Suprapubic skin (tissue), 4 donors: ENCODE measurements around the gene VDAC1. TPM values are rescaled to one million over a fixed set of nuclear protein-coding genes. Genes with fewer than 3 reads are reported as not detected.

Experiments used
- DNase-seq, 2 donors: peaks; one replicate each; pipeline ENCODE4 v3.0.0-alpha.2; 2019; ENCODE audit warnings: low spot score in 2 of 2
- H3K27ac ChIP-seq: fragments of 200-600 bp; sonication (generic); one replicate; pipeline ENCODE4 v1.5.1; 2019
- H3K27me3 ChIP-seq: fragments of 200-600 bp; sonication (generic); one replicate; pipeline ENCODE4 v1.5.1; 2019
- H3K36me3 ChIP-seq: fragments of 200-600 bp; sonication (generic); one replicate; pipeline ENCODE4 v1.5.1; 2019
- H3K4me1 ChIP-seq: fragments of 200-600 bp; sonication (generic); one replicate; pipeline ENCODE4 v1.5.1; 2019
- H3K4me3 ChIP-seq: fragments of 200-600 bp; sonication (generic); one replicate; pipeline ENCODE4 v1.5.1; 2019; ENCODE audit warnings: mild to moderate bottlenecking
- H3K9me3 ChIP-seq: fragments of 200-600 bp; sonication (generic); one replicate; pipeline ENCODE4 v1.5.1; 2019
- EP300 ChIP-seq: sonication (generic); formaldehyde crosslinking; IDR thresholded peaks from one replicate; pipeline ENCODE4 v1.6.1; 2017; ENCODE audit warnings: antibody characterized with exemption
- POLR2A ChIP-seq, 2 donors: fragments of 450-650 bp; IDR thresholded peaks; one replicate each; pipeline ENCODE4 v1.6.1; 2017; ENCODE audit warnings: antibody characterized with exemption in 2 of 2, mild to moderate bottlenecking in 2 of 2, moderate library complexity in 2 of 2
- POLR2AphosphoS5 ChIP-seq, 3 donors: sonication (generic); formaldehyde crosslinking; IDR thresholded peaks; one replicate each; pipeline ENCODE4 v1.6.1; 2017; ENCODE audit warnings: antibody characterized with exemption in 3 of 3
- WGBS: methylation state at CpG from one replicate; pipeline ENCODE4 v1.1.5; 2018; 5-methylcytosine and 5-hydroxymethylcytosine counted together
- total RNA-seq, 4 donors: library from RNA; depleted of rRNA; stranded (reverse); fragments of >200 nt; gene quantifications; one replicate each; pipeline ENCODE4 v1.1.0, GENCODE V29; 2016
- TF ChIP-seq, protein P1 (sequence below), 2 donors: fragments of 200-600 bp in 1 of 2; fragments of 450-650 bp in 1 of 2; sonication (generic) in 1 of 2; IDR thresholded peaks; one replicate each; pipeline ENCODE4 v1.5.1; 2016 to 2019; ENCODE audit warnings: antibody characterized with exemption in 2 of 2, mild to moderate bottlenecking in 1 of 2, moderate library complexity in 1 of 2

The VDAC1 gene
- total RNA-seq, 4 donors from 2014 or later: 106 to 194 (median 162) TPM

DNA sequence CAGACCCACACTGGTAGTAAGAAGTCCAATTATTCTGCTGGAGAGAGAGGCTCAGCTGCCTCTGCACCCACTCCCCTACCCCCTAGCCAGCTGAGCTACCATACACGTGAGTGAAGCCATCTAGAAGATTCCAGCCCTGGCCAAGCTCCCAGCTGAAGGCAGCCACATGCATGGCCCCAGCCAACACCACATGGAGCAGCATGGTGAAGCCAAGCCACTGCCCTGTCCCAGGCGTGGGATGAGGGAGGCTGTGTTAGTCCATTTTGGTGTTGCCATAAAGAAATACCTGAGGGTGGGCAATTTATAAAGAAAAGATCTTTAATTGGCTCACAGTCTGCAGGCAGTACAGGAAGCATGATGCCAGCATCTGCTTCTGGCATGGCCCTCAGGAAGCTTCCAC lies 20.0 kb upstream of the VDAC1 start:
- no peaks in the 10 kb centered on the region for H3K27me3 ChIP-seq
- H3K27ac ChIP-seq: no peak overlapping the region
- H3K36me3 ChIP-seq: no peaks in the 10 kb centered on the region
- peaks cover 7% of the 10 kb centered on the region for H3K4me1 ChIP-seq
- no peak for DNase-seq
- no peaks in the 10 kb centered on the region for H3K9me3 ChIP-seq
- TF ChIP-seq, protein P1, sequence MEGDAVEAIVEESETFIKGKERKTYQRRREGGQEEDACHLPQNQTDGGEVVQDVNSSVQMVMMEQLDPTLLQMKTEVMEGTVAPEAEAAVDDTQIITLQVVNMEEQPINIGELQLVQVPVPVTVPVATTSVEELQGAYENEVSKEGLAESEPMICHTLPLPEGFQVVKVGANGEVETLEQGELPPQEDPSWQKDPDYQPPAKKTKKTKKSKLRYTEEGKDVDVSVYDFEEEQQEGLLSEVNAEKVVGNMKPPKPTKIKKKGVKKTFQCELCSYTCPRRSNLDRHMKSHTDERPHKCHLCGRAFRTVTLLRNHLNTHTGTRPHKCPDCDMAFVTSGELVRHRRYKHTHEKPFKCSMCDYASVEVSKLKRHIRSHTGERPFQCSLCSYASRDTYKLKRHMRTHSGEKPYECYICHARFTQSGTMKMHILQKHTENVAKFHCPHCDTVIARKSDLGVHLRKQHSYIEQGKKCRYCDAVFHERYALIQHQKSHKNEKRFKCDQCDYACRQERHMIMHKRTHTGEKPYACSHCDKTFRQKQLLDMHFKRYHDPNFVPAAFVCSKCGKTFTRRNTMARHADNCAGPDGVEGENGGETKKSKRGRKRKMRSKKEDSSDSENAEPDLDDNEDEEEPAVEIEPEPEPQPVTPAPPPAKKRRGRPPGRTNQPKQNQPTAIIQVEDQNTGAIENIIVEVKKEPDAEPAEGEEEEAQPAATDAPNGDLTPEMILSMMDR (IDR thresholded peaks at IDR 0.05): no peak
- TF ChIP-seq EP300 (no peak), POLR2A (IDR thresholded peaks at IDR 0.05) (no peak), POLR2AphosphoS5 (IDR thresholded peaks at IDR 0.05) (no peak)
- H3K4me3 ChIP-seq: no peak overlapping the region
- 75% methylated on average over 2 of the region's 2 CpGs for WGBS

DNA sequence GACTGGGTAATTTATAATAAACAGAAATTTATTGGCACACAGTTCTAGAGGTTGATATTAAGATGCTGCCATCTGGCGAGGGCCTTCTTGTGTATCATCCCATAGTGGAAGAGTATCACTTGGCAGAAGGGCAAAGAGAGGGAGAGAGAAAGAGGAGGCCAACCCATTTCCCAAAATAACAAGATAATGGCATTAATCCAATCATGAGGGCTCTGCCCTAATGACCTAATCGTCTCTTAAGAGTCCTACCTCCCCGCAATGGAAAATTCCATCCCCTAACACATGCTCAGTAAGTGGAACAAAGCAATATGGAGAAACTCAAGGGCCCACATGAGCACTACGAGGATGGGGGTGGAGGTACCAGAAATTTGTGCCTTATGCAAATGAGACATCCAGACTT lies 17.6 kb upstream of the VDAC1 start:
- Histone ChIP-seq H3K4me3 (no peak overlapping the region), H3K27me3 (no peaks in the 10 kb centered on the region), H3K27ac (no peak overlapping the region), H3K36me3 (no peaks in the 10 kb centered on the region), H3K4me1 (peaks cover 16% of the 10 kb centered on the region), H3K9me3 (no peaks in the 10 kb centered on the region)
- DNase-seq: no peak
- WGBS: 58% methylated on average over 4 of the region's 4 CpGs
- TF ChIP-seq POLR2AphosphoS5 (IDR thresholded peaks at IDR 0.05): no peak
- no peak for TF ChIP-seq POLR2A (IDR thresholded peaks at IDR 0.05)
- TF ChIP-seq, protein P1 (IDR thresholded peaks at IDR 0.05): no peak
- TF ChIP-seq EP300: no peak

DNA sequence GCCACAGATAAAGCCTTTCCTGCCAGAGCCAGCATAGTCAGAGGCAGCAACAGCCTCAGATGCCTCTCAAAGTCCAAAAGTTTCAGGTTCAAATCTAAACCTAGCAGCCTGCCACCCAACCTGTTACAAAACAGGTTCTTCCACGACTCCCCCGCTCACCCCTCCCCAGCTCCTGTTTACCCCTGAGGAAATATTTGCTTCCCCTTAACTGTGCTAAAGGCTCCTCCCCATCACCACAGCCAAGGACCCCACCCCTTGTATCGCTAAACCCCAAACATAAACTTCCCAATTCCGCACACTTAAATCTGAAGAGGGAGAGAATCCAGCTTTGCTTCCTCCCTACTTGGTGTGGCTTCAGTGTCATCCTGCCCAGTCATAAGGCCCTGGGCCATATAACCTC lies 15.4 kb upstream of the VDAC1 start:
- Histone ChIP-seq H3K36me3 (no peaks in the 10 kb centered on the region), H3K27me3 (no peaks in the 10 kb centered on the region), H3K4me1 (peaks cover 16% of the 10 kb centered on the region), H3K9me3 (no peaks in the 10 kb centered on the region), H3K27ac (peak overlapping the region; percentile 16), H3K4me3 (no peak overlapping the region)
- no peak for TF ChIP-seq EP300
- no peak for TF ChIP-seq POLR2A (IDR thresholded peaks at IDR 0.05)
- TF ChIP-seq, protein P1 (IDR thresholded peaks at IDR 0.05): no peak
- no peak for TF ChIP-seq POLR2AphosphoS5 (IDR thresholded peaks at IDR 0.05)
- no peak for DNase-seq
- WGBS: 35% methylated on average over 4 of the region's 4 CpGs

DNA sequence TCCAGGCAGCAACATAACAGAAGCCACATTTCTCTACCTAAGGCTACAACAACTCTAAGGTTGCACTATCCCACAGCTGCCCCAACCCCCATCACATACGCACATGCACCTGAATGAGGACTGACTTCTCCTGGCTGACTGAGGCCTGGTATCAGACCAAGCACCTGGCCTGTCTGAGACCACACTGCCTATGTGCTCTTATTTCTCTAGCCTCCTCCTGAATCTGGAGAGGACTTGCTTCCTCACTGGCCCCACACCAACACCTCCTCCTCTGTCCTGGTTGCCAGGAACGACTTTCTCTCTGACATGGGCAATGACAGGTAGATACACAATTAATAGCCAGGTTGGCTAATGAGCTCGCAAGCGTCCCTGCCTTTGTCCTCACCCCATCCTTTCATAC lies 14.9 kb upstream of the VDAC1 start:
- H3K9me3 ChIP-seq: no peaks in the 10 kb centered on the region
- peak overlapping the region; percentile 27 for H3K27ac ChIP-seq
- TF ChIP-seq POLR2AphosphoS5 (IDR thresholded peaks at IDR 0.05) (no peak), POLR2A (IDR thresholded peaks at IDR 0.05) (no peak), EP300 (no peak)
- TF ChIP-seq, protein P1 (IDR thresholded peaks at IDR 0.05): no peak
- no peak for DNase-seq
- H3K4me3 ChIP-seq: no peak overlapping the region
- 33% methylated on average over 4 of the region's 4 CpGs for WGBS
- no peaks in the 10 kb centered on the region for H3K36me3 ChIP-seq
- no peaks in the 10 kb centered on the region for H3K27me3 ChIP-seq
- peaks cover 16% of the 10 kb centered on the region for H3K4me1 ChIP-seq

DNA sequence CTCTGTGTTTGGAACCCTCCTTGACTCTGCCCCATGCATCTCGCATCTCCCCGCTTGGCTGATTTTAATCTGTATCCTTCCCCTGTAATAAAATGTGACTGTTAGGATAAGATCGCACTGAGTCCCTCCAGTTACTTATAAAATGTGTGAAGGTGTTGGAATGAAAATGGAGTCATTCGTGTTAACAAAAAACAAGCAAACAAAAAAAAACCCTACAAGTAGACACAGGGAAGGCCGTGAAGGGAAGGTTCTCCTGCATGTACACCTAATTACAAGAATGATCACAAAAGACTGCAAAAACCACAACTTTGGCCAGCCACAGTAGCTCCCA lies 14.2 kb upstream of the VDAC1 start:
- H3K4me3 ChIP-seq: no peak overlapping the region
- peaks cover under 1% of the 10 kb centered on the region for H3K27me3 ChIP-seq
- no peaks in the 10 kb centered on the region for H3K36me3 ChIP-seq
- 88% methylated on average over 5 of the region's 5 CpGs for WGBS
- H3K9me3 ChIP-seq: no peaks in the 10 kb centered on the region
- TF ChIP-seq, protein P1 (IDR thresholded peaks at IDR 0.05): no peak
- no peak for TF ChIP-seq EP300
- no peak for TF ChIP-seq POLR2A (IDR thresholded peaks at IDR 0.05)
- no peak for TF ChIP-seq POLR2AphosphoS5 (IDR thresholded peaks at IDR 0.05)
- DNase-seq: no peak
- H3K4me1 ChIP-seq: peaks cover 16% of the 10 kb centered on the region
- H3K27ac ChIP-seq: peak overlapping the region; percentile 27
